KBM-7 (cell line): ENCODE results near the gene ANKRD30B.
A peak's percentile ranks its signal among the peaks of the same experiment; 100 is the strongest.
"Not testable (repeated sequence)": the region's sequence is repeated elsewhere in the genome, so short reads cannot be mapped to it uniquely, and the experiment has no call there.

ENCODE experiments used
- DNase-seq: peaks from one replicate; pipeline ENCODE4 v3.0.0-alpha.2; 2015
- in situ Hi-C: fragments of 300-500 bp; cut with MboI; formaldehyde crosslinking; loops from 2 replicates; pipeline ENCODE4 v1.14.3; 2020; ENCODE audit warnings: low sequenced_read_pairs, low pct_unique_long_range_greater_than_20kb, mixed read lengths

Gene ANKRD30B

GRCh38 chr18:14841607-14842006, 93.6 kb downstream of the ANKRD30B start:
- in situ Hi-C loops, DNase-seq: not testable (repeated sequence)

GRCh38 chr18:14851533-14851932, 103.6 kb downstream of the ANKRD30B start:
- DNase-seq, in situ Hi-C loops: not testable (repeated sequence)

GRCh38 chr18:14855634-14856033, 107.7 kb downstream of the ANKRD30B start:
- in situ Hi-C loops, DNase-seq: not testable (repeated sequence)

- in situ Hi-C loops, DNase-seq: not testable (repeated sequence)
Measured at GRCh38 chr18:14856256-14856655, 108.3 kb downstream of the ANKRD30B start.

GRCh38 chr18:14858514-14858913, 110.5 kb downstream of the ANKRD30B start:
- DNase-seq, in situ Hi-C loops: not testable (repeated sequence)

GRCh38 chr18:14859995-14860394, 112.0 kb downstream of the ANKRD30B start:
- in situ Hi-C loops, DNase-seq: not testable (repeated sequence)

GRCh38 chr18:14866426-14866825, 118.5 kb downstream of the ANKRD30B start:
- DNase-seq, in situ Hi-C loops: not testable (repeated sequence)

- in situ Hi-C loops, DNase-seq: not testable (repeated sequence)
Measured at GRCh38 chr18:14867988-14868387, 120.0 kb downstream of the ANKRD30B start.

- in situ Hi-C loops: not testable (repeated sequence)
- DNase-seq: peak; percentile 0
Measured at GRCh38 chr18:14868825-14869224, 120.9 kb downstream of the ANKRD30B start.

GRCh38 chr18:14878826-14879225, 130.9 kb downstream of the ANKRD30B start:
- in situ Hi-C loops: not testable (repeated sequence)

GRCh38 chr18:14900435-14900834, 152.5 kb downstream of the ANKRD30B start:
- in situ Hi-C loops: no loop called here
- DNase-seq: no peak

More at GRCh38 chr18:14878826-14879225, 130.9 kb downstream of the ANKRD30B start:
- not testable (repeated sequence) for DNase-seq
